Natural killer cell (primary cell): Measurements from ENCODE around the gene EXD3. TPM values are rescaled to one million over a fixed set of nuclear protein-coding genes. Genes with fewer than 3 reads are reported as not detected.

Source experiments
- ATAC-seq, 3 donors: fragments of 150-1000 bp in 2 of 3; fragments of 200-7000 bp in 1 of 3; cut with Tn5 transposase; 1 replicate in 1 of 3; 2 replicates in 2 of 3; pipeline ENCODE4 v1.10.0; 2021; ENCODE audit warnings: mild to moderate bottlenecking in 2 of 3, moderate library complexity in 2 of 3
- DNase-seq, 2 donors: peaks; one replicate each; pipeline versions ENCODE4 v3.0.0 to v3.0.0-alpha.2; 2013 to 2021; ENCODE audit warnings: mixed read lengths in 1 of 2
- H3K27ac ChIP-seq: one replicate; pipeline ENCODE4 v1.5.1; 2013; ENCODE audit warnings: mild to moderate bottlenecking, low read length
- H3K27me3 ChIP-seq: one replicate; pipeline ENCODE4 v1.6.1; 2013; ENCODE audit warnings: low read length; ENCODE audit not compliant: control insufficient read depth, insufficient read depth
- H3K36me3 ChIP-seq: one replicate; pipeline ENCODE4 v1.6.1; 2013; ENCODE audit warnings: low read length; ENCODE audit not compliant: control insufficient read depth, insufficient read depth
- H3K4me1 ChIP-seq: one replicate; pipeline ENCODE4 v1.6.1; 2013; ENCODE audit warnings: low read length; ENCODE audit not compliant: control insufficient read depth, insufficient read depth
- H3K4me3 ChIP-seq: one replicate; pipeline ENCODE4 v1.5.1; 2013; ENCODE audit warnings: low read length
- H3K9me3 ChIP-seq: one replicate; pipeline ENCODE4 v1.6.1; 2013; ENCODE audit warnings: low read length; ENCODE audit not compliant: control insufficient read depth, insufficient read depth
- H3K27ac Mint-ChIP-seq, 2 donors: one replicate each; pipeline ENCODE4 v1.8.0; 2022; ENCODE audit warnings: mild to moderate bottlenecking in 2 of 2, mixed read lengths in 2 of 2, moderate library complexity in 1 of 2
- H3K27me3 Mint-ChIP-seq, 2 donors: one replicate each; pipeline ENCODE4 v1.8.0; 2022; ENCODE audit warnings: low read depth in 2 of 2, mixed read lengths in 2 of 2
- H3K36me3 Mint-ChIP-seq: one replicate; pipeline ENCODE4 v1.8.0; 2022; ENCODE audit warnings: mixed read lengths
- H3K4me1 Mint-ChIP-seq, 2 donors: one replicate each; pipeline ENCODE4 v1.8.0; 2022; ENCODE audit warnings: mixed read lengths in 2 of 2
- H3K4me3 Mint-ChIP-seq: one replicate; pipeline ENCODE4 v1.8.0; 2022; ENCODE audit warnings: mild to moderate bottlenecking, moderate library complexity, mixed read lengths
- H3K9me3 Mint-ChIP-seq, 2 donors: one replicate each; pipeline ENCODE4 v1.8.0; 2022; ENCODE audit warnings: mixed read lengths in 2 of 2
- CTCF ChIP-seq: fragments of 200-600 bp; IDR thresholded peaks from one replicate; pipeline ENCODE4 v1.8.0; 2022; ENCODE audit warnings: antibody characterized with exemption
- WGBS: methylation state at CpG from one replicate; pipeline ENCODE4 v1.1.7; 2013; ENCODE audit warnings: missing lambda C conversion rate; ENCODE audit not compliant: insufficient coverage; 5-methylcytosine and 5-hydroxymethylcytosine counted together
- intact Hi-C: fragments of 100-400 bp; cut with micrococcal nuclease; formaldehyde crosslinking; loops from one replicate; pipeline ENCODE4 v1.14.2; 2022
- total RNA-seq, 4 donors: library from RNA; stranded (reverse); fragments of 120-200 nt in 1 of 4; gene quantifications; one replicate each; pipeline versions ENCODE4 v1.2.3 to v1.2.4, GENCODE V29; 2013 to 2022

Gene EXD3
- total RNA-seq, 3 donors from 2014 or later (not counting 1 experiment from before 2014, with no cell fraction given) = 28.0 to 35.3 (median 29.6) TPM

- H3K4me1 ChIP-seq = peaks cover 51% of the 10 kb centered on the region
- TF ChIP-seq CTCF = no peak
- peaks cover 2% of the 10 kb centered on the region for H3K36me3 ChIP-seq
- no peaks in the 10 kb centered on the region for H3K27me3 Mint-ChIP-seq
- H3K27ac Mint-ChIP-seq = peak overlapping the region; percentile 70 to 87
- no peak for ATAC-seq
- no peak for DNase-seq
- no peak overlapping the region for H3K4me3 ChIP-seq
- H3K4me1 Mint-ChIP-seq = peaks cover 0 to 38% of the 10 kb centered on the region in 2 donors
- H3K36me3 Mint-ChIP-seq = no peaks in the 10 kb centered on the region
- no peaks in the 10 kb centered on the region for H3K27me3 ChIP-seq
- H3K9me3 ChIP-seq = no peaks in the 10 kb centered on the region
- 95% methylated on average over 31 of the region's 31 CpGs for WGBS
- peak overlapping the region; percentile 92 for H3K27ac ChIP-seq
- H3K4me3 Mint-ChIP-seq = peak overlapping the region; percentile 59
- intact Hi-C loops = loop anchor here (5.0 kb wide), 1 partner anchor 38 kb away; the partner anchor contains the start of genes EXD3 and NOXA1
- no peaks in the 10 kb centered on the region for H3K9me3 Mint-ChIP-seq
These were observed 37.7 kb upstream of the EXD3 start for GRCh38 chr9:137460363-137461315.

GRCh38 chr9:137459601-137460362 lies 36.8 kb upstream of the EXD3 start:
- DNase-seq = peak in 1 of 2 donors; percentile 36
- peak overlapping the region; percentile 51 for H3K4me3 ChIP-seq
- no peak for ATAC-seq
- H3K4me3 Mint-ChIP-seq = peak overlapping the region; percentile 63
- H3K36me3 ChIP-seq = peaks cover 2% of the 10 kb centered on the region
- H3K27ac Mint-ChIP-seq = peak overlapping the region; percentile 64 to 78
- H3K27me3 Mint-ChIP-seq = no peaks in the 10 kb centered on the region
- 53% methylated on average over 15 of the region's 15 CpGs for WGBS
- no peaks in the 10 kb centered on the region for H3K9me3 Mint-ChIP-seq
- no peaks in the 10 kb centered on the region for H3K36me3 Mint-ChIP-seq
- H3K4me1 ChIP-seq = peaks cover 58% of the 10 kb centered on the region
- intact Hi-C loops = loop anchor here (5.0 kb wide), 1 partner anchor 37 kb away; the partner anchor contains the start of genes EXD3 and NOXA1
- H3K27me3 ChIP-seq = no peaks in the 10 kb centered on the region
- no peaks in the 10 kb centered on the region for H3K9me3 ChIP-seq
- H3K4me1 Mint-ChIP-seq = peaks cover 0 to 40% of the 10 kb centered on the region in 2 donors
- H3K27ac ChIP-seq = peak overlapping the region; percentile 86
- no peak for TF ChIP-seq CTCF

- no peaks in the 10 kb centered on the region for H3K27me3 Mint-ChIP-seq
- DNase-seq (peak; percentile 98 to 99), ATAC-seq (peak; percentile 72 to 89 (median 75))
- no peaks in the 10 kb centered on the region for H3K36me3 Mint-ChIP-seq
- H3K4me1 ChIP-seq = peaks cover 64% of the 10 kb centered on the region
- H3K27me3 ChIP-seq = no peaks in the 10 kb centered on the region
- under 1% methylated on average over 62 of the region's 62 CpGs for WGBS
- H3K9me3 Mint-ChIP-seq = no peaks in the 10 kb centered on the region
- H3K36me3 ChIP-seq = peaks cover 2% of the 10 kb centered on the region
- H3K4me3 ChIP-seq = peak within 1 kb of the TSS; percentile 51
- peak within 1 kb of the TSS; percentile 86 for H3K27ac ChIP-seq
- H3K4me1 Mint-ChIP-seq = peaks cover 0 to 46% of the 10 kb centered on the region in 2 donors
- H3K9me3 ChIP-seq = no peaks in the 10 kb centered on the region
- H3K27ac Mint-ChIP-seq = peak within 1 kb of the TSS; percentile 64 to 78
- no peak for TF ChIP-seq CTCF
- H3K4me3 Mint-ChIP-seq = peak within 1 kb of the TSS; percentile 63
- intact Hi-C loops = no loop called here
These were observed 36.2 kb upstream of the EXD3 start, which contains the start of gene NSMF for GRCh38 chr9:137459152-137459600. NSMF (minus strand) TSS chr9:137459334; CDS start chr9:137459102, 232 bp downstream.
